Small intestine (tissue), 7 donors: Measurements from ENCODE around the gene AADACL4. TPM values are rescaled to one million over a fixed set of nuclear protein-coding genes. Genes with fewer than 3 reads are reported as not detected.

ENCODE experiments used
- DNase-seq, 2 donors: peaks; one replicate each; pipeline versions ENCODE4 v3.0.0 to v3.0.0-alpha.2; 2013
- FAIRE-seq: peaks from 2 replicates; lab custom pipeline; 2012; peaks lifted over from hg19 to GRCh38; lab: Jason Lieb, UNC
- H3K27ac ChIP-seq, 3 donors: one replicate each; pipeline ENCODE4 v1.5.1; 2013; ENCODE audit warnings: low read length in 2 of 3, mild to moderate bottlenecking in 2 of 3, control low read depth in 1 of 3, inconsistent platforms in 1 of 3, low read depth in 1 of 3, moderate library complexity in 1 of 3
- H3K27me3 ChIP-seq, 3 donors: one replicate each; pipeline ENCODE4 v1.6.1; 2013; ENCODE audit warnings: low read length in 3 of 3, inconsistent platforms in 1 of 3; ENCODE audit not compliant: control insufficient read depth in 3 of 3, insufficient read depth in 3 of 3
- H3K36me3 ChIP-seq, 3 donors: one replicate each; pipeline ENCODE4 v1.6.1; 2013; ENCODE audit warnings: low read length in 3 of 3, inconsistent platforms in 1 of 3, low read depth in 1 of 3, mild to moderate bottlenecking in 1 of 3, moderate library complexity in 1 of 3; ENCODE audit not compliant: control insufficient read depth in 3 of 3, insufficient read depth in 2 of 3
- H3K4me1 ChIP-seq, 3 donors: one replicate each; pipeline ENCODE4 v1.6.1; 2013; ENCODE audit warnings: low read length in 2 of 3, inconsistent platforms in 1 of 3, low read depth in 1 of 3, mild to moderate bottlenecking in 1 of 3, moderate library complexity in 1 of 3; ENCODE audit not compliant: control insufficient read depth in 3 of 3, insufficient read depth in 2 of 3
- H3K4me3 ChIP-seq, 3 donors: one replicate each; pipeline ENCODE4 v1.5.1; 2013; ENCODE audit warnings: low read length in 3 of 3, control low read depth in 1 of 3, inconsistent platforms in 1 of 3, low read depth in 1 of 3, mild to moderate bottlenecking in 1 of 3, moderate library complexity in 1 of 3
- H3K9me3 ChIP-seq, 2 donors: one replicate each; pipeline ENCODE4 v1.6.1; 2013; ENCODE audit warnings: low read depth in 1 of 2, low read length in 1 of 2; ENCODE audit not compliant: control insufficient read depth in 2 of 2, insufficient read depth in 1 of 2
- WGBS, 3 donors: extraction: QIAGEN DNeasy Blood & Tissue Kit; methylation state at CpG; one replicate each; pipeline ENCODE4 v1.1.7; 2013; 5-methylcytosine and 5-hydroxymethylcytosine counted together
- polyA plus RNA-seq, 4 donors: library from polyadenylated mRNA; stranded (reverse) in 3 of 4; unstranded in 1 of 4; fragments of 200-250 nt in 3 of 4; fragments of 120-200 nt in 1 of 4; gene quantifications; one replicate each; pipeline versions ENCODE4 v1.2.1 to v1.2.3, GENCODE V29; 2013
- donor health status: healthy with polysubstance abuse.
- donor health status: control.
- donor health status: control.
- donor health status: Bipolar disorder and iron deficiency.
- donor health status: healthy.

AADACL4 gene
- polyA plus RNA-seq, 4 donors, result not detected

DNA sequence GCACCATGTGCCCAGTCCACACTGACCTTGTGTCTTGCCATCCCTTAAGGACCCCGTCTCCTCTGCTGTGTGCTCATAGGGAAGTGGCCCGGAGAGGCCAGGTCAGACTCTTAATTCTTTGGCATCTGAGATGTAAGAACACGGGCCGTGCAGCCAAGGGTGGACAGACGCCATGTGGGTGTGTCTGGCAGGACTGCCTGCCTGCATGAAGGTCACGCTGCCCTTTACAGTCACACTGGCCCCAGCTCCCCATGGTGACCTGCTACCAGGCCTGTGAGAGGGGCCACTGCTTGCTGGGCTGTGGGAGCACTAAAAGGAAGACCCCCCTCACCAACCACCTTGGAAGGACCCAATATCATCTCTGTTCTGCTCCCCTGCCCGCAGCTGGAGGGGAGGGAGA is 43.5 kb upstream of the AADACL4 start:
- FAIRE-seq (no peak), DNase-seq (peak in 1 of 2 donors; percentile 27)
- Histone ChIP-seq H3K36me3 (peaks cover 0 to 54% (median 0%) of the 10 kb centered on the region in 3 donors), H3K4me3 (no peak overlapping the region), H3K9me3 (no peaks in the 10 kb centered on the region), H3K27me3 (no peaks in the 10 kb centered on the region), H3K27ac (peak overlapping the region in 1 of 3 donors; percentile 50), H3K4me1 (peaks cover 27 to 61% (median 43%) of the 10 kb centered on the region in 3 donors)
- WGBS, 3 donors, result 37 to 57% (median 38%) methylated on average over 7 of the region's 7 CpGs

GRCh38 chr1:12600880-12601633 is 42.8 kb upstream of the AADACL4 start:
- DNase-seq (peak; percentile 64 to 80), FAIRE-seq (no peak)
- Histone ChIP-seq H3K9me3 (no peaks in the 10 kb centered on the region), H3K4me3 (no peak overlapping the region), H3K36me3 (peaks cover 0 to 54% (median 0%) of the 10 kb centered on the region in 3 donors), H3K4me1 (peaks cover 27 to 58% (median 41%) of the 10 kb centered on the region in 3 donors), H3K27me3 (no peaks in the 10 kb centered on the region), H3K27ac (peak overlapping the region in 2 of 3 donors; percentile 12 to 50)
- 26 to 53% (median 46%) methylated on average over 9 of the region's 9 CpGs for WGBS, 3 donors

- no peak overlapping the region for H3K4me3 ChIP-seq
- H3K4me1 ChIP-seq, result peaks cover 27 to 49% (median 38%) of the 10 kb centered on the region in 3 donors
- H3K9me3 ChIP-seq, result peaks cover 0 to 5% of the 10 kb centered on the region in 2 donors
- H3K27ac ChIP-seq, result peak overlapping the region in 1 of 3 donors; percentile 47
- H3K27me3 ChIP-seq, result no peaks in the 10 kb centered on the region
- 40 to 64% (median 53%) methylated on average over 13 of the region's 13 CpGs for WGBS, 3 donors
- peaks cover 0 to 53% (median 0%) of the 10 kb centered on the region in 3 donors for H3K36me3 ChIP-seq
- FAIRE-seq, result no peak
- peak; percentile 32 to 39 for DNase-seq
Observed at GRCh38 chr1:12601700-12602658, 41.9 kb upstream of the AADACL4 start.

DNA sequence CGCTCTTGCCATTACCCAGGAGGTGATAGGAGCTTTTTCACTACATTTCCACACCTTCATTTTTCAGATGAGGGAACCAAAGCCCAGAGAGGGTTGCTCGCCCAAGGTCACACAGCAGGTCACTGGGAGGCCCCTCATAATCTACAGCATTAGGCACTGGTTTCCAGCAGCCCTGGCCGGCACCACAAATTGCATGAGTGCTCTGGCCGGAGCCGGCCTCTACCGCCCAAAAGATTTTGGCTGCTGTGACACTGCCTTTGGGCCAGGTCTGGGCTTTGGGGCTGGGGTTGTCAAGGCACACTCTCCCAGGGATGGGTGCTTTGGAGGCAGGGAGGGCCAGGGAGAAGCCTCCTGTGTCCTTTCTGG is 41.2 kb upstream of the AADACL4 start:
- no peak for FAIRE-seq
- H3K4me3 ChIP-seq, result no peak overlapping the region
- peak overlapping the region in 1 of 3 donors; percentile 47 for H3K27ac ChIP-seq
- DNase-seq, result no peak
- H3K4me1 ChIP-seq, result peaks cover 27 to 49% (median 36%) of the 10 kb centered on the region in 3 donors
- peaks cover 0 to 12% of the 10 kb centered on the region in 2 donors for H3K9me3 ChIP-seq
- H3K27me3 ChIP-seq, result no peaks in the 10 kb centered on the region
- H3K36me3 ChIP-seq, result peaks cover 0 to 51% (median 0%) of the 10 kb centered on the region in 3 donors
- WGBS, 3 donors, result 72 to 79% (median 75%) methylated on average over 6 of the region's 6 CpGs

DNA sequence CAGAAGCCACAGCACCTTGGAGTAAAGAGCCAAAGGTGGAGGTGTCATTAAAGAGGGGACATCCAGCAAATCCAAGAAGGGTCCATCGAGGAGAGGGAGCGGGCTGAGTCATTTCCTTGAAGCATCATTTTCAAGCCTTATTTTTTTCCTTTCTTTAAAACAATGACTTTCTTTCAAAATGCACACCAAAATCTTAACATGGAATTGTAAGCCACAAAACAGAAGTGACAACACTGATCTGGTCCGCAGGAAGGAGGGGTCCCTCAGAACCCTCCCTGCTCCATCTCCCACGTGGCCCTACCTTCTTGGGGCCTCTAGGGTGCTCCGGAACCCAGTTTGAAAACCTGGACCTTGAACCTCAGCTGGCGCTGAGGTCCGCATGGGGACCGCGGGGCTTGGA is 40.7 kb upstream of the AADACL4 start:
- Histone ChIP-seq H3K36me3 (peaks cover 0 to 51% (median 0%) of the 10 kb centered on the region in 3 donors), H3K27ac (peak overlapping the region in 1 of 3 donors; percentile 87), H3K4me1 (peaks cover 22 to 50% (median 35%) of the 10 kb centered on the region in 3 donors), H3K4me3 (no peak overlapping the region), H3K27me3 (no peaks in the 10 kb centered on the region), H3K9me3 (peaks cover 0 to 15% of the 10 kb centered on the region in 2 donors)
- FAIRE-seq (no peak), DNase-seq (no peak)
- WGBS, 3 donors, result 54 to 71% (median 59%) methylated on average over 9 of the region's 9 CpGs

DNA sequence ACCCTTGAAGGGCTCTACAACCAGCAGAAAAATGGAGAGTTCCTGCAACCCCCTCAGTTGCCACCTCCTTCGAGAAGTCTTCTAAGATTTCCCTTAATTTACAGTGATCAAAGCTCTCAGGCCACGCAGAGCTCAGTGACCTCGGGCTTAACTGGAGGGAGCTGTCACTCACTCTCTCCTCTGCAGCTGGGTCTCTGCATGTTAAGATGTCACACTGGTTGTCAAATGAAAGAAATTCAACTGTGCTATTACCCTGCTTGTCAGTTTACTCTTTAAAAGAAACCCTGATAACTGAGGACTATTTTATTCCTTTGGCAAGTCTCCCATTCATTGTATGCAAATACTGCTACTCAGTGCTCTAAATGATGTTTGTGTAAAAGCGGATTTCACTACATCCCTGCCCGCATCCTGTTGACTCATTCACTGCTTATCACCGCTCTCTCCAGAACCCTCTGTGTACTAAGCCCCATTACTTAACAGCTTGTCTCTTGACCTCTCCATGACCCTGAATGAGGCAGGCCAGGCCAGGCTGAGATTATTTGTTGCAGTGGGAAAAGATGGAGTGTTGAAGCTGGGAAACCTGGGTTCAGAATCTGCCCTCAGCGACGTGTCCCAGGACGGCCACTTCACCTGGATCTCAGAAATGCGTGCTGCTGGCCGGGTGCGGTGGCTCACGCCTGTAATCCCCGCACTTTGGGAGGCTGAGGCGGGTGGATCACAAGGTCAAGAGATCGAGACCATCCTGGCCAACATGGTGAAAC is 39.6 kb upstream of the AADACL4 start:
- peaks cover 17 to 48% (median 32%) of the 10 kb centered on the region in 3 donors for H3K4me1 ChIP-seq
- DNase-seq (peak; percentile 77 to 92), FAIRE-seq (no peak)
- H3K27ac ChIP-seq, result peak overlapping the region; percentile 39 to 87 (median 44)
- WGBS, 3 donors, result 36 to 42% (median 41%) methylated on average over 16 of the region's 16 CpGs
- peaks cover 0 to 57% (median under 1%) of the 10 kb centered on the region in 3 donors for H3K36me3 ChIP-seq
- no peaks in the 10 kb centered on the region for H3K27me3 ChIP-seq
- no peak overlapping the region for H3K4me3 ChIP-seq
- H3K9me3 ChIP-seq, result peaks cover 0 to 15% of the 10 kb centered on the region in 2 donors

GRCh38 chr1:12604986-12605385 is 38.9 kb upstream of the AADACL4 start:
- Histone ChIP-seq H3K4me1 (peaks cover 14 to 48% (median 28%) of the 10 kb centered on the region in 3 donors), H3K27me3 (no peaks in the 10 kb centered on the region), H3K9me3 (peaks cover 0 to 15% of the 10 kb centered on the region in 2 donors), H3K27ac (peak overlapping the region in 1 of 3 donors; percentile 3), H3K4me3 (no peak overlapping the region), H3K36me3 (peaks cover 0 to 59% (median 2%) of the 10 kb centered on the region in 3 donors)
- DNase-seq, result no peak
- FAIRE-seq, result no peak
- 75 to 91% (median 85%) methylated on average over 9 of the region's 9 CpGs for WGBS, 3 donors
